Nephron (organoid): ENCODE results near the gene FAM20B.
A peak's percentile ranks its signal among the peaks of the same experiment; 100 is the strongest.

Experiments
- H3K27ac Mint-ChIP-seq, 3 experiments: 2 replicates each; pipeline ENCODE4 v1.8.0; 2020; ENCODE audit warnings: mixed read lengths in 3 of 3, mild to moderate bottlenecking in 2 of 3, moderate library complexity in 1 of 3
- H3K27me3 Mint-ChIP-seq: 2 replicates; pipeline ENCODE4 v1.8.0; 2021; ENCODE audit warnings: low read depth, mild to moderate bottlenecking, moderate library complexity, mixed read lengths
- H3K36me3 Mint-ChIP-seq: 2 replicates; pipeline ENCODE4 v1.8.0; 2020; ENCODE audit warnings: low read depth, mixed read lengths
- H3K4me1 Mint-ChIP-seq: 2 replicates; pipeline ENCODE4 v1.8.0; 2020; ENCODE audit warnings: mixed read lengths
- H3K4me3 Mint-ChIP-seq, 3 experiments: 2 replicates each; pipeline ENCODE4 v1.8.0; 2020; ENCODE audit warnings: mild to moderate bottlenecking in 3 of 3, mixed read lengths in 3 of 3, moderate library complexity in 2 of 3
- H3K9me3 Mint-ChIP-seq: 2 replicates; pipeline ENCODE4 v1.8.0; 2020; ENCODE audit warnings: mixed read lengths
- TF ChIP-seq, protein P1 (sequence below), 3 experiments: fragments of 200-600 bp; sonication (generic); IDR thresholded peaks; one replicate each; pipeline ENCODE4 v1.5.0; 2021; ENCODE audit warnings: antibody characterized with exemption in 3 of 3; ENCODE audit not compliant: unreplicated experiment in 3 of 3

Gene FAM20B

DNA sequence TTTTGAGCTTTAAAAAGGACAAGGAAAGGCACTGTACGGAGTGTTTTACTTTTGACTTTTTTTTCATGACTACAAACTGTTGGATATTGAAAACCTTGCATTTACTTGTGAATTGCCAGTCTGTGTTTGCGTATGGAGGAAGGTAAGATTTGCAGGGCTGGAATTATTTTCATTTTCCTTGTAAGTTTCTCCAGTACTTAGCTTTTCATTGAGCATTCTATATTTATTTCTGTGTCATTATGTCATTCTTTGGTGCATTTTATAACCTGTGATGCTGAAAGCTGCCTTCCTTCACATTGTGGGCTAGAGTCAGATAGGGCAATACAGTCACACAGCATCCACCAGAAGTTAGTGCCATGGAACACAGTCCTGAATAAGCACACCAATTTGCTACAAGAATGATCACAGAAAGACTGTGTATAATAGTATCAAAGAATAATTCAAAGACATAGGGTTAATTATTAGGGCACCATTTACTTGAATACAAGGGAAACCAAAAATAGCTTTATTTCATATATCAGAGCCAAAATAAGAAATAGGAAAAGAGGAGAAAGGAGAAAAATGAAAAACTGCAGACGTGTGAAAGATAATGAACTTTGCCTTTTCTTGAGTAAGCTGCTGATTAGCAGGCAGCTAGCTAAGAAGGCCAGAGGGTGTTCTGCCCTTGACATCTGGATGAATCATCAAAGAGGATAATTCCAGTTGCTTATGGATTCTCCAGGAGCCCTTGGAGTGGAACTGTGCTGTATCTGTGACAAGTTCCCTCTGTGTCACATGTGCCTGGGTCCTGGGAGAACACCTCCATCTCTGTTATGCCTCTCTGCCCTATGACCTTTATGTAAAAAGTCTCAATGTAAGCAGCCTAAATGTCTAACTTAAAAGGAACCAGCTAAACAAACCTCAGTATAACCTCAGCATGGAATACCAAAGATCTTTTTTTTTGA is 8.0 kb upstream of the FAM20B start:
- H3K36me3 Mint-ChIP-seq: no peaks in the 10 kb centered on the region
- no peaks in the 10 kb centered on the region for H3K9me3 Mint-ChIP-seq
- TF ChIP-seq, protein P1, sequence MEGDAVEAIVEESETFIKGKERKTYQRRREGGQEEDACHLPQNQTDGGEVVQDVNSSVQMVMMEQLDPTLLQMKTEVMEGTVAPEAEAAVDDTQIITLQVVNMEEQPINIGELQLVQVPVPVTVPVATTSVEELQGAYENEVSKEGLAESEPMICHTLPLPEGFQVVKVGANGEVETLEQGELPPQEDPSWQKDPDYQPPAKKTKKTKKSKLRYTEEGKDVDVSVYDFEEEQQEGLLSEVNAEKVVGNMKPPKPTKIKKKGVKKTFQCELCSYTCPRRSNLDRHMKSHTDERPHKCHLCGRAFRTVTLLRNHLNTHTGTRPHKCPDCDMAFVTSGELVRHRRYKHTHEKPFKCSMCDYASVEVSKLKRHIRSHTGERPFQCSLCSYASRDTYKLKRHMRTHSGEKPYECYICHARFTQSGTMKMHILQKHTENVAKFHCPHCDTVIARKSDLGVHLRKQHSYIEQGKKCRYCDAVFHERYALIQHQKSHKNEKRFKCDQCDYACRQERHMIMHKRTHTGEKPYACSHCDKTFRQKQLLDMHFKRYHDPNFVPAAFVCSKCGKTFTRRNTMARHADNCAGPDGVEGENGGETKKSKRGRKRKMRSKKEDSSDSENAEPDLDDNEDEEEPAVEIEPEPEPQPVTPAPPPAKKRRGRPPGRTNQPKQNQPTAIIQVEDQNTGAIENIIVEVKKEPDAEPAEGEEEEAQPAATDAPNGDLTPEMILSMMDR (IDR thresholded peaks at IDR 0.05; ENCODE audit: unreplicated experiment in 3 of 3): no peak
- peaks cover 5% of the 10 kb centered on the region for H3K27me3 Mint-ChIP-seq
- no peak overlapping the region for H3K4me3 Mint-ChIP-seq
- peak overlapping the region; percentile 42 to 71 (median 49) for H3K27ac Mint-ChIP-seq
- peaks cover 26% of the 10 kb centered on the region for H3K4me1 Mint-ChIP-seq

DNA sequence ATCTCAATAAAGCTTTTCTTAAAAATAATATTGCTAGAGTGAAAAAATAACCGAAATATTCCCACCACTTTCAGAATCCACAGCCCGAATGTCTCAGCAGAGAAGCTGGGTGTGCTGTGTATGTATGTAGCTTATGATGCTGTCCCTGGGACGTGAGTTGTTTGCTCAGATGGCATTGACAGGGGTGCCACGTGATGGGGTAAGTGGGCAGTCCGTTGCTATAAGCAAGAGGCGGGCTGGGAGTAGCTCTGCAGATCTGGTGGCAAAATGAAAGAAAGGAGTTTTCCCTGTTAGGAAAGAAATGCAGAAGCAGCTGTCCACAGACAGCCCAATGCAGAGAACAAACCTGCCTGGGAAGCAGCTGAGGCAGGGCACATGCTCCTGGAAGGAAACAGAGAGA is 3.8 kb upstream of the FAM20B start:
- Mint-ChIP-seq H3K27me3 (peaks cover 5% of the 10 kb centered on the region), H3K27ac (peak overlapping the region; percentile 23 to 60 (median 52)), H3K36me3 (no peaks in the 10 kb centered on the region), H3K4me3 (peak overlapping the region in 2 of 3 experiments; percentile 49 to 67), H3K4me1 (peaks cover 30% of the 10 kb centered on the region), H3K9me3 (no peaks in the 10 kb centered on the region)
- TF ChIP-seq, protein P1 (IDR thresholded peaks at IDR 0.05; ENCODE audit: unreplicated experiment in 3 of 3): no peak

DNA sequence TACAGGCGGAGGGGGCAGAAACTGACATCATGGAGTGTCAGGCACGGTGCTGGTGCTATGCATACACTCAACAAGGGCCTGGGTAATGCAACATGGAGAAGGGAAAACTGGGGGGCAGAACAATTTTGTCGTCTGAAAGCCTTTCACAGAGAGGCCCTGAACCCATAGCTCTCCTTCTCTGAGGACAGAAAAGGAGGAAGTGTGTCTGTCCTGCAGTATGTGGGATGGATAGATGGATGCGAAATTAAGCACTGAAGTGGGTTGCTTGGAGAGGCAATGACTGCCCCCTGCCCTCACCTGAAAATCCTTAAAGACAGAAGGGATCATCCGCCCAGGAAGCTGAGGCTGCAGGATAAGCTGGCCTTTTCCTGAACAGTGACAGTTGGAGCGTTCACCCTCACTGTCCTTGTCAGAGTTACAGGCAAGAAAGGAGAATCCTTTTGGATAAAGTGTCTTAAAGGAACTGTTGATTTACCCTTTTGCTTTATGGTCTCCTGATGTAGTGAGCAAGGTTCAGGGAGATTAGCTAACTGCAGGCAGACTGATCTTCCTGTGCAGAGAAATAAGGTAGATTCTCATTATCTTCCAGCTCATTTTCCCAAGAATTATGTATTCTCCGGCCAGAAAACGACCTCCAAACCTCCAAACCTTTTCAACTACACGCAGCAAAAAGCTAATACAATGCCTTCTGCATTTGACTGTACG is 1.6 kb upstream of the FAM20B start:
- no peaks in the 10 kb centered on the region for H3K9me3 Mint-ChIP-seq
- H3K4me3 Mint-ChIP-seq: peak overlapping the region; percentile 86 to 89 (median 87)
- TF ChIP-seq, protein P1 (IDR thresholded peaks at IDR 0.05; ENCODE audit: unreplicated experiment in 3 of 3): no peak
- H3K4me1 Mint-ChIP-seq: peaks cover 32% of the 10 kb centered on the region
- H3K27ac Mint-ChIP-seq: peak overlapping the region in 2 of 3 experiments; percentile 40 to 81
- H3K36me3 Mint-ChIP-seq: no peaks in the 10 kb centered on the region
- peaks cover under 1% of the 10 kb centered on the region for H3K27me3 Mint-ChIP-seq

DNA sequence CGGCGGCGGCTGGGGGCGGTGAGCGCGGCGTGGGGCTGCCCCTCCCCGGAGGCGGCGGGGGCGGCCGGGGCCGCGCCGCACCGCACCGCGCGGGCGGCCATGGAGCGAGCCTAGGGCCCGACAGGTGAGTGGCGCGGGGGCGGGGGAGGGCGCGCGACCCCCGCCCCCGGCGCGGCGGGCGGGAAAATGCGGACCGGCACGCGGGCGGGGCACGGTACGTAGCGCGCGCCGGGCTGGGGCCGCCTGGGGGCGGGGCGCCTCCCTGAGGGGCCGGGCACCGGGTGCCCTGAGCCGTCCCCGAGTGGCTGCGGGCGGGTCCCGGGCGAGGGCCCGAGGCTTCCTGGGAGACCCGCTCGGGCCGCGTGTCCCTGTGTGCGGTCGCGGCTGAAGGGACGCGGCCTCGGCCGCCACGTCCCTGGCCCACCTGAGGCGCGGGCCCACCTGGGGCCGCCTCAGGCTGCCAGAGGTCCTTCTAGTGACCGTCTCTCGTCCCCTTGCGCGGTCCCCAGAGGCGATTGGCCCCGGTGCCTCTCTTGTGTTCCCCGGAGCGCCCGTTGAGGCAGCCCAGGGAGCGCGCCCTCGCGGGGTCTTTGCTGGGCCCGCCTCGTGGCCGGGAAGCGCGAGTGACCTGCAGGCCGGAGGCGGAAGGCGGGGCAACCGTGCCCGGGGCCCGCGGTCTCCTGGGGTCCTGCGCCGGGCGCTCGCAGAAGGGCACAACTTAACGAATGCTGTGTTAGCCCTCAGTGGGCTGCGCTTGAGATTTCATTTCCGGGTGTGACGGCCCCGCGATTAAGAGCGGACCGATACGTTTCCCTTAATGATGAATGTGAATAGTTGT is 500 bp downstream of the FAM20B start:
- Mint-ChIP-seq H3K36me3 (no peaks in the 10 kb centered on the region), H3K4me1 (peaks cover 53% of the 10 kb centered on the region), H3K27ac (peak overlapping the region; percentile 78 to 93 (median 90)), H3K4me3 (peak overlapping the region; percentile 87 to 96 (median 94)), H3K27me3 (no peaks in the 10 kb centered on the region), H3K9me3 (no peaks in the 10 kb centered on the region)
- TF ChIP-seq, protein P1 (IDR thresholded peaks at IDR 0.05; ENCODE audit: unreplicated experiment in 3 of 3): no peak

DNA sequence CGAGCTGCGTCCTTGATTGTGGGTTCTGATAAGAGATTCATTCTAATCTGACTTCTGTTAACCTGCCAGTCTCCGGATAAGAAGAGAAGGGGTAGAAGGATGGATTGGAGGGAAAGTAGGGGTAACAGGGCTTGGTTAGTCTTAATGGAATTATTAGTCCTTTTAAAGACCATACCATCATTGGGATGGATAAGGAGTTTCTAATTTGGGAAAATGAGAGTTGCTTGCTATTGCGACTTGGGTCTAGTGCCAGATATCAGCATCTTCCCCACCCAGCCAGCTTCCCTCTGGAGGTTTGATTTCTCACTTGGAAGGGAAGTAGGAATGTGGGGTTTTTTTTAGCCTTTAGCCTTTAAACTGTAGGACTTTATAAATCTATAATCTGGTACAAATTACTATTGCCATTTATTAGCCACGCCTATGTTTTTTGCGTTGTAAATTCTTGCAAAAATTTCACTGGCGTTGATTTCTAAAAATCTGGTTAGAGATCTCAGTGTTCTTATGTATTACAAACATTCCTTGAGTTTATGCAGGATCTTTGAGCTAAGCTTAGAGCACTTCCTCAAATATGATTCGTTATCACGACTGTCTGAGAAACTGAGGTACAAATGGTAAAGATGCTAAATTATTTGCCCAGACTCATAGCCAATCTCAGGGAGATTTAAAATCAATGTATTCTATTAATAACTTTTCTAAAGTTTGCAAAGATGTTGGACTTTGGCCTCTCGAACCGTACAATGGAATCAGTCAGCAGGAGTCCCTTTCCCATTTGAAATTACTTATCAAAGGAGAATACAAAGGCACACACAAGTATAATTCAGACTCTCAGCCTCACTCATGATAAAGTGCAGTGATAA is 1.3 kb downstream of the FAM20B start:
- TF ChIP-seq, protein P1 (IDR thresholded peaks at IDR 0.05; ENCODE audit: unreplicated experiment in 3 of 3): no peak
- H3K36me3 Mint-ChIP-seq: no peaks in the 10 kb centered on the region
- no peaks in the 10 kb centered on the region for H3K9me3 Mint-ChIP-seq
- H3K27me3 Mint-ChIP-seq: no peaks in the 10 kb centered on the region
- H3K4me1 Mint-ChIP-seq: peaks cover 55% of the 10 kb centered on the region
- H3K4me3 Mint-ChIP-seq: peak overlapping the region; percentile 87 to 96 (median 94)
- peak overlapping the region; percentile 78 to 93 (median 90) for H3K27ac Mint-ChIP-seq
